Measurements from ENCODE around the gene GRP. TPM values are rescaled to one million over a fixed set of nuclear protein-coding genes. Genes with fewer than 3 reads are reported as not detected.

Gene GRP
- total RNA-seq, 1 donor from 2014 or later, result not detected

GRCh38 chr18:59264651-59265245, 44.8 kb downstream of the GRP start:
- H3K9me3 ChIP-seq (replicated peaks), result no peaks in the 10 kb centered on the region
- DNase-seq, result no peak
- peaks cover 28% of the 10 kb centered on the region for H3K4me1 ChIP-seq
- H3K27me3 ChIP-seq (ENCODE audit: low read depth), result peaks cover 3% of the 10 kb centered on the region
- H3K36me3 ChIP-seq, result no peaks in the 10 kb centered on the region
- H3K27ac ChIP-seq (replicated peaks), result no peak overlapping the region
- no peak for TF ChIP-seq CTCF (IDR thresholded peaks at IDR 0.05; ENCODE audit: borderline replicate concordance)
- intact Hi-C loops (cut with micrococcal nuclease), result no loop called here
- H3K4me3 ChIP-seq, result peak overlapping the region; percentile 50

- intact Hi-C loops (cut with micrococcal nuclease), result no loop called here
- Histone ChIP-seq H3K27me3 (ENCODE audit: low read depth) (peaks cover 3% of the 10 kb centered on the region), H3K4me1 (peaks cover 28% of the 10 kb centered on the region), H3K36me3 (no peaks in the 10 kb centered on the region), H3K9me3 (replicated peaks) (no peaks in the 10 kb centered on the region), H3K4me3 (peak overlapping the region; percentile 50), H3K27ac (replicated peaks) (no peak overlapping the region)
- DNase-seq, result no peak
- no peak for TF ChIP-seq CTCF (IDR thresholded peaks at IDR 0.05; ENCODE audit: borderline replicate concordance)
Observed at GRCh38 chr18:59265246-59265973, 45.5 kb downstream of the GRP start.

GRCh38 chr18:59265974-59266369, 46.0 kb downstream of the GRP start:
- H3K27me3 ChIP-seq (ENCODE audit: low read depth), result no peaks in the 10 kb centered on the region
- H3K27ac ChIP-seq (replicated peaks), result no peak overlapping the region
- no peak for DNase-seq
- peaks cover 28% of the 10 kb centered on the region for H3K4me1 ChIP-seq
- TF ChIP-seq CTCF (IDR thresholded peaks at IDR 0.05; ENCODE audit: borderline replicate concordance), result no peak
- intact Hi-C loops (cut with micrococcal nuclease), result no loop called here
- no peak overlapping the region for H3K4me3 ChIP-seq
- no peaks in the 10 kb centered on the region for H3K9me3 ChIP-seq (replicated peaks)
- H3K36me3 ChIP-seq, result no peaks in the 10 kb centered on the region

GRCh38 chr18:59266459-59266858, 46.5 kb downstream of the GRP start:
- Histone ChIP-seq H3K9me3 (replicated peaks) (no peaks in the 10 kb centered on the region), H3K4me1 (peaks cover 28% of the 10 kb centered on the region), H3K4me3 (no peak overlapping the region), H3K27ac (replicated peaks) (no peak overlapping the region), H3K36me3 (no peaks in the 10 kb centered on the region), H3K27me3 (ENCODE audit: low read depth) (no peaks in the 10 kb centered on the region)
- intact Hi-C loops (cut with micrococcal nuclease), result no loop called here
- no peak for TF ChIP-seq CTCF (IDR thresholded peaks at IDR 0.05; ENCODE audit: borderline replicate concordance)
- DNase-seq, result no peak

GRCh38 chr18:59266886-59267502, 47.0 kb downstream of the GRP start:
- no peak for TF ChIP-seq CTCF (IDR thresholded peaks at IDR 0.05; ENCODE audit: borderline replicate concordance)
- intact Hi-C loops (cut with micrococcal nuclease), result no loop called here
- H3K9me3 ChIP-seq (replicated peaks), result no peaks in the 10 kb centered on the region
- H3K27me3 ChIP-seq (ENCODE audit: low read depth), result no peaks in the 10 kb centered on the region
- no peak overlapping the region for H3K27ac ChIP-seq (replicated peaks)
- peaks cover 28% of the 10 kb centered on the region for H3K4me1 ChIP-seq
- DNase-seq, result no peak
- H3K36me3 ChIP-seq, result no peaks in the 10 kb centered on the region
- no peak overlapping the region for H3K4me3 ChIP-seq
